Epithelial cell of esophagus (primary cell): ENCODE results near the gene KYAT1.

ENCODE experiments used
- DNase-seq: peaks from one replicate; pipeline ENCODE4 v3.0.0; 2010; ENCODE audit warnings: low read depth
- H3K4me3 ChIP-seq: 2 replicates; pipeline ENCODE4 v1.5.1; 2011; ENCODE audit warnings: mild to moderate bottlenecking, low read length, control low read depth
- TF ChIP-seq, protein P1 (sequence below): IDR thresholded peaks from 2 replicates; pipeline ENCODE4 v1.5.1; 2011; ENCODE audit warnings: low read depth, mild to moderate bottlenecking, low read length, control low read depth, inconsistent platforms; ENCODE audit not compliant: insufficient read depth; ENCODE audit errors: missing control alignments

Gene KYAT1

DNA sequence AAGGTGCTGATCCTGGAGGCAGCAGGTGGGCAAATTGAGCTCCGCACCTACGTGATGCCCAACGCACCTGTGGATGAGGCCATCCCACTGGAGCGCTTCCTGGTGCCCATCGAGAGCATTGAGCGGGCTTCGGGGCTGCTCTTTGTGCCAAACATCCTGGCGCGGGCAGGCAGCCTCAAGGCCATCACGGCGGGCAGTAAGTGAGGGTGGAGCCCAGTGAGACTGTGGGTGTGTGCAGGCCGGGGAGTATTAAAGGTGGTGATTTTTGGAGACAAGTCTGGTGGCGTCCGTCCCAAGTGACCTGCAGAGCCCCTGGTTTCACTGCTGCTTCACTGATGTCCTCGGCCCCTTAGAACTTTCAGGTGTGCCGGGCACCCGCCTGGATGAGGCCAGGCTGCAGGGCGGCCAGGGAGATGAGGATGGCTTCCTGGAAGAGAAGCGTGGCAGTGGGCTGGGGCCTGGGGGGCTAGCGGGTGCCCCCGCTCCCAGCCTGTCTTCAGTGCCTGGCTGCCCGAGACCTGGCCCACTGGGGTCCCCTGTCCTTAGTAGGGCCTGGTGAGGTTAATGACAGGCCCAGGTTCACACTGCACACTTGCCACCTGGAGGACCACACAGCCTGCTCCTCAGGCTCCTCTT lies 59.2 kb downstream of the KYAT1 start:
- no peak overlapping the region for H3K4me3 ChIP-seq
- TF ChIP-seq, protein P1, sequence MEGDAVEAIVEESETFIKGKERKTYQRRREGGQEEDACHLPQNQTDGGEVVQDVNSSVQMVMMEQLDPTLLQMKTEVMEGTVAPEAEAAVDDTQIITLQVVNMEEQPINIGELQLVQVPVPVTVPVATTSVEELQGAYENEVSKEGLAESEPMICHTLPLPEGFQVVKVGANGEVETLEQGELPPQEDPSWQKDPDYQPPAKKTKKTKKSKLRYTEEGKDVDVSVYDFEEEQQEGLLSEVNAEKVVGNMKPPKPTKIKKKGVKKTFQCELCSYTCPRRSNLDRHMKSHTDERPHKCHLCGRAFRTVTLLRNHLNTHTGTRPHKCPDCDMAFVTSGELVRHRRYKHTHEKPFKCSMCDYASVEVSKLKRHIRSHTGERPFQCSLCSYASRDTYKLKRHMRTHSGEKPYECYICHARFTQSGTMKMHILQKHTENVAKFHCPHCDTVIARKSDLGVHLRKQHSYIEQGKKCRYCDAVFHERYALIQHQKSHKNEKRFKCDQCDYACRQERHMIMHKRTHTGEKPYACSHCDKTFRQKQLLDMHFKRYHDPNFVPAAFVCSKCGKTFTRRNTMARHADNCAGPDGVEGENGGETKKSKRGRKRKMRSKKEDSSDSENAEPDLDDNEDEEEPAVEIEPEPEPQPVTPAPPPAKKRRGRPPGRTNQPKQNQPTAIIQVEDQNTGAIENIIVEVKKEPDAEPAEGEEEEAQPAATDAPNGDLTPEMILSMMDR: no peak
- no peak for DNase-seq

DNA sequence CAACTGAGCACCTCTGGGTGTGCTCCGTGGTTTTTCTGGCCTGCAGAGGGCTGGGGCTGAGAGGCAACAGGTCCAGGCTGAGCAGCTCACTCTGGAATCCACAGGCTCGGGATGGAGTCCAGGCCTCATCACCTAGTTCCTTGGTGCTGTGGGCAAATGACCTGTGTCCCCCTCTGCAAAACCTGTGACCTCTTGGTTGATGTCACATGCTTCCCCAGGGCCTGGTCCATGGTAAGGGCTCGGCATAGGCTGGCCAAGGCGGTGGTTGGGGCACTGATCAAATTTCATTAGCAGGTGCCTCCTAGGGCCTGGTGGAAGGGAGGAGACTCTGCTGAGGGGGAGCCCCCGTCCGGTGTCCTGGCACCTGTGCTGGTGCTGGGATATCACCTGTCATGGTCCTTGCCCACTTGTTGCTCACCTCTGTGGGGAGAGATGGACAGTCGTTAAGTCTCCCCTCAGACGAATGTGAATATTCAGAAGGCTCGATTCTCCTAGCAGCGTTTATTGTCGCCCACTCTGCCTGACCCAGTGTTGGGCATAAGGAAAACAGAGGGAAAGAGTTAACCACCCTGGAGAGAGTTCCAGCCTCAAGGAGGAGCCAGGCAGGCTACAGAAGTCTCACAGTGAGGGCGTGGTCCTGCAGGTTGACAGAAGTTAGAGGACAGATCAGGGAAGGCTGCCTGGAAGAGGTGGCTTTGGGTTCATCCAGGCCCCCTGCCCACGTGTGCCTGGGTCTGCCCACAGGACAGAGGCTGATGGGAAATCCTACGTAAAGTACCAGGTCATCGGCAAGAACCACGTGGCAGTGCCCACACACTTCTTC lies 60.0 kb downstream of the KYAT1 start:
- TF ChIP-seq, protein P1: no peak
- DNase-seq: no peak
- H3K4me3 ChIP-seq: no peak overlapping the region

DNA sequence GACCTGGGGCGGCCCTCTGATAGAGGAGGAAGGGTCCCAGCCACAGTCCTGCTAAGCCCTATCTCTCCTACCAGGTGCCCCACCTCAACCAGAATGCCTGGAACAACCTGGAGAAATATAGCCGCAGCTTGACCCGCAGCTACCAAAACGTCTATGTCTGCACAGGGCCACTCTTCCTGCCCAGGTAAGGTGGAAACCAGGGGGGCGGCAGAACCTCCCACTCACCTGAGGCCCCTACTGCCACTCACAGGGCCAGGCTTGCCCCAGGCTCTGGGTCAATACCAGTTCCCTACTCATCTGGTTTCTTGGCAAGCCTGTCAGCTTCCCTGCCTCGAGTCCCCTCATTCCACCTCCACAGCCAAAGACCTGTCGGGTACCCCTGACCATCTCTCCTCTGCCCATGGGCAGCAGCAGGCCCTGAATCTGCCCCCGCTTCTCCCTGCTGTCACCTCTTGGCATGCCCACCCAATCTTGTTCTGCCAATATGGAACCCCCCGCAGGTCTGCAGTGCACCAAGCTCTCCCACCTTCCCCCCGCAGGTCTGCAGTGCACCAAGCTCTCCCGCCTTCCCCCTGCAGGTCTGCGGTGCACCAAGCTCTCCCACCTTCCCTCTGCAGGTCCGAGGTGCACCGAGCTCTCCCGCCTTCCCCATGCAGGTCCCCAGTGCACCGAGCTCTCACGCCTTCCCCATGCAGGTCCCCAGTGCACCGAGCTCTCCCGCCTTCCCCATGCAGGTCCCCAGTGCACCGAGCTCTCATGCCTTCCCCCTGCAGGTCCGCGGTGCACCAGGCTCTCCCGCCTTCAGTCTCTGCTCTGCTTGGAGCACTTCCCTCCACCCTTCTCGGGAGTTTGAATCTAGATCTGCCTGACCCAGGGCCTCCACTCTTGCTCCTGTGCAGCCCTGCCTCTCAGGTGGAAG lies 60.8 kb downstream of the KYAT1 start:
- TF ChIP-seq, protein P1: no peak
- H3K4me3 ChIP-seq: no peak overlapping the region
- DNase-seq: no peak

DNA sequence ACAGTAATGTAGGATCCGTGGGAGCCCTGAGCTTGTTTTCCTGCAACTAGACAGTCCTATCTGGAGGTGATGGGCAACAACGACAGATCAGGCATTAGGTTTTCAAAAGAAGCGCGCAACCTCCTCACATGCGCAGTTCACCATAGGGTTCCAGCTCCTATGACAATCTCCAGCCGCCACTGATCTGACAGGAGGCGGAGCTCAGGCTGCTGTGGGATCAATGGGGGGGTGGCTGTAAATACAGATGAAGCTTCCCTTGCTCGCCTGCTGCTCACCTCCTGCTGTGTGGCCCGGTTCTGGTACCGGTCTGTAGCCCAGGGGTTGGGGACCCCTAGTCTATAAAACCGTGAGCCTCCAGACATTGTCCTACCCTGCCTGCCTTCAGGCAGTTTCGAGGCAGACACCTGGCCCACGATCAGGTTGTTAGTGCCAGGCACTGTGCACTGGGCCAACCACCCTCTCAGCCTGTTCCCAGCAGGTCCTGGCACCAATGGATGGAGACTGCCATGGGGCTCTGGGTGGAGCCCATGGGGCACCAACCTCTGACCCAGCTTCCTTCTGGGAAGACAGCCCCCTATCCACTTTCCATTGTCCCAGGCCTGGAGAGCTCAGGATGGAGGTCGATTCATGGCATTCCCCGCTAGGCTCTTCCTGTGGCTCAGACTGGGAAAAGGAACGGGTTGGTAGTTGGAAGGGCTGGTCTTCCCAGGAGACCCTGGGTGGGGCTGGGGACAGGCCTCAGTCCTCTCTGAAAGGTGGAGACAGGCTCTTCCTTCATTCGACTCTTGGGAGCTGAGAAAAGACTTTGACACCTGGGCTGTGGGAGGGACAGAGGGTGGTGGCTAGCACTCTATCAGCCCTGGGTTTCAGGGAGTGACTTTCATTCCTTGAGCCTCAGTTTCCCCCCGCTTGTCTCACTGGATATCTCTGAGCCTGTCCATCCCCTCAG lies 61.8 kb downstream of the KYAT1 start:
- H3K4me3 ChIP-seq: peak overlapping the region; percentile 63
- no peak for DNase-seq

DNA sequence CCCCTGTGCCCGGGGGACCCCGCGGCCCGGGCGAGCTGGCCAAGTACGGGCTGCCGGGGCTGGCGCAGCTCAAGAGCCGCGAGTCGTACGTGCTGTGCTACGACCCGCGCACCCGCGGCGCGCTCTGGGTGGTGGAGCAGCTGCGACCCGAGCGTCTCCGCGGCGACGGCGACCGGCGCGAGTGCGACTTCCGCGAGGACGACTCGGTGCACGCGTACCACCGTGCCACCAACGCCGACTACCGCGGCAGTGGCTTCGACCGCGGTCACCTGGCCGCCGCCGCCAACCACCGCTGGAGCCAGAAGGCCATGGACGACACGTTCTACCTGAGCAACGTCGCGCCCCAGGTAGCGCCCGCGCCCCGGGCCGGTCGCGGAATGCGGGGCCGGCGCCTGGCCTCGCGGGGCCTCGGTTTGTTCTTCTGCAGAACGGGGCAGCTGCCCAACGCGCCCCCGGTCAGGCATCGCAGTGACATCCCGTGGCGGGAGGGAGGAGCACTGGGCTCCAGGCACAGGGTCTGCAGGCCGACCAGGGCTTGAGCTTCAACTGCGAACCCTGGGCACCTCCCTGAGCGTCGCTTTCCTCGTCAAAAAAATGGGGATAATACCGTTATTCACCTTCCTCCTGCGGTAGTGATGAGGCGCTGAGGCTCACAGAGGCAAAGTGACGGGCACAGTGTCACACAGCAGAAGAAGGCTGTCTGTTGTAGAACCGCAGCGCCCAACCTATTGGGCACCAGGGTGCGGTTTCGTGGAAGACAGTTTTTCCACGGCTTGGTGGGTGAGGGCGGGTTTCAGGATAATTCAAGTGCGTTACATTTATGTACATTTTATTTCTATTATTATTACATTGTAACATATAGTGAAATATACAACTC lies 62.7 kb downstream of the KYAT1 start:
- H3K4me3 ChIP-seq: peak overlapping the region; percentile 63
- peak; percentile 29 for DNase-seq

More for the DNA sequence above, 61.8 kb downstream of the KYAT1 start:
- TF ChIP-seq, protein P1: no peak

More for the DNA sequence above, 62.7 kb downstream of the KYAT1 start:
- TF ChIP-seq, protein P1: no peak
